Stimulated activated CD4-positive, alpha-beta T cell treated with anti-CD3 and anti-CD28 coated beads, Interleukin-12 subunit alpha, Interleukin-12 subunit beta, amount 100 ng/mL, for 24 hours (primary cell): Measurements from ENCODE around the gene SMTNL1.

Source experiments
- DNase-seq, 2 experiments: peaks; one replicate each; pipeline ENCODE4 v3.0.0-alpha.2; 2020; ENCODE audit warnings: low read depth in 2 of 2

The SMTNL1 gene

GRCh38 chr11:57544566-57544965 lies 7.2 kb downstream of the SMTNL1 start:
- no peak for DNase-seq

DNA sequence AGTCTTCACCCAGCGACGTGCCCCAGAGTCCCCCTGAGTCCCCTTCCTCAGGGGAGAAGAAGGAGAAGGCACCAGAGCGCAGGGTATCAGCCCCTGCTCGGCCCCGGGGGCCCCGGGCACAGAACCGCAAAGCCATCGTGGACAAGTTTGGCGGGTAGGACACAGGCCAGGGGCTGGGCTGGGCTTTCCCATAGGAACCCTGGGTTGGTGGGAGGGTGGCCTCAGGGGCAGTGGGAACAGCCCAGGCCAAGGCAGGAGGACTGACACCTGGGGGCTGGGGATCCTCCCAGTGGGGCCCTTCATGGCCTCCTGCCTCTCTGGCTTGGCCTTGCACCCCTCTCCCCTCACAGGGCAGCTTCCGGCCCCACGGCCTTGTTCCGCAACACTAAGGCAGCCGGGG lies 8.5 kb downstream of the SMTNL1 start:
- no peak for DNase-seq

DNA sequence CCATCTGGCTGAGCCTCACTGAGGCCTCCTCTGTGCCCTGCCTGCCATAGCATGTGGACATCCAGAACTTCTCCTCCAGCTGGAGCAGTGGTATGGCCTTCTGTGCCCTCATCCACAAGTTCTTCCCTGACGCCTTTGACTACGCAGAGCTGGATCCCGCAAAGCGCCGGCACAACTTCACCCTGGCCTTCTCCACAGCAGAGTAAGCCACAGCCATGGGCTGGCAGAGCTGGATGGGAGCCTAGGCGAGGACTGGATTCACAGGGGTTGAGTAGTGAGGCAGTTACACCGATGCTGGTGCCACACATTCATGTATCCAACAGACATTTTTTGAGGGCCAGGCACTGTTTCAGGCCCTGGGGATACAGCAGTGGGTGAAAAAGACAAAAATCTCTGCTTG lies 9.1 kb downstream of the SMTNL1 start:
- DNase-seq: no peak

GRCh38 chr11:57546869-57547475 lies 9.6 kb downstream of the SMTNL1 start:
- no peak for DNase-seq

DNA sequence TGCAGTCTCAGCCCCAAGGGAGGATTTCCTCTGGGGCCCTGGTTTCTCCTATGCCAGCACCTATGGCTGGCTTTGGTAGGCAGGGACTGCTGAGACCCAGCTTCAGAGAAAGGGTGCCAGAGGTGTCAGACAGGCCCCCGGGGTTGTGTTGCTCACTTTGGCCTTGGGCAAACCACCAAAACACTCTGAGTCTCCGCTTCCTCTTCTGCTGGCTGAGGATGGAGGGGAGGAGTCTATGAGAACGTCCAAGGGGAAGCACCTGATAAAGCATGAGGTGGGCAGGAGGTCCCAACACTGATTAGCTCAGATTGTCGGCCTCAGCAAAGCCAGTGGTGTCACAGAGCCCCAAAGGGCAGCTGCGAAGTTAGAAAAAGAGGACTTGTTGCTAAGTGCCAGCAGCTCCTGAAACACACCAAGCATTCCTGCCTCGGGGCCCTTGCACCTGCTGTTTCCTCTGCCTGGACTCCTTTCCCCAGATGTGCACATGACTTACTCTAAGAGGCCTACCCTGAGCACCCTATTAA lies 10.5 kb downstream of the SMTNL1 start:
- DNase-seq: no peak

DNA sequence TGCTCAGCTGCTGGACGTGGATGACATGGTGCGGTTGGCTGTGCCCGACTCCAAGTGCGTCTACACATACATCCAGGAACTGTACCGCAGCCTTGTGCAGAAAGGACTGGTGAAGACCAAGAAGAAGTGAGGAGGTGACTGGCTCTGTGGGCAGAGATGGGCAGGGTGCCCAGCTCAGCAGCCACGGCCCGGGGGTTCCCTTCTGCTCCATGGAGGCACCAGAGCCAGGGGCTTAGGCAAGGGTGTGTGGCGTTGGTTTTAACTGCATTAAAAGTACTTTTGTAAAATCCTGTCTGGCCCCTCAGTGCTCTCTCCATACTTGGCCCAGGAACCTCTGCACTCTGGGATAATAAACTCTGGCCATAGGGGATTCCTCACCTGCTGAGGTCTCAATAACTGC lies 12.6 kb downstream of the SMTNL1 start:
- DNase-seq: no peak

- no peak for DNase-seq
Measured at GRCh38 chr11:57551941-57552340, 14.5 kb downstream of the SMTNL1 start.

GRCh38 chr11:57552479-57552878 lies 15.1 kb downstream of the SMTNL1 start:
- DNase-seq: no peak

DNA sequence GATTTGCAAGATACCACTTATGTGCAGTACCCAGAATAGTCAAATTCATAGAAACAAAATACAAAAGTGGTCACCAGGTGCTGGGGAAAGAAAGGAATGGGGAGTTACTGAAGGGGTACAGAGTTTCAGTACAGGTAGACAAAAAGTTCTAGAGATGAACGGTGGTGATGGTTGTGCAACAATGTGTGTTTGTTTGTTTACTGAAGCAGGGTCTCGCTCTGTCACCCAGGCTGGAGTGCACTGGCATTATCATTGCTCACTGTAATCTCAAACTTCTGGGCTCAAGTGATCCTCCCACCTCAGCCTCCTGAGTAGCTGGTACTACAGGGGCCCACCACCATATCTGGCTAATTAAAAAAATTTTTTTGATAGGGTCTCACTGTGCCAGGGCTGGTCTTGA lies 18.0 kb downstream of the SMTNL1 start:
- DNase-seq: no peak

GRCh38 chr11:57556041-57556440 lies 18.6 kb downstream of the SMTNL1 start:
- no peak for DNase-seq

DNA sequence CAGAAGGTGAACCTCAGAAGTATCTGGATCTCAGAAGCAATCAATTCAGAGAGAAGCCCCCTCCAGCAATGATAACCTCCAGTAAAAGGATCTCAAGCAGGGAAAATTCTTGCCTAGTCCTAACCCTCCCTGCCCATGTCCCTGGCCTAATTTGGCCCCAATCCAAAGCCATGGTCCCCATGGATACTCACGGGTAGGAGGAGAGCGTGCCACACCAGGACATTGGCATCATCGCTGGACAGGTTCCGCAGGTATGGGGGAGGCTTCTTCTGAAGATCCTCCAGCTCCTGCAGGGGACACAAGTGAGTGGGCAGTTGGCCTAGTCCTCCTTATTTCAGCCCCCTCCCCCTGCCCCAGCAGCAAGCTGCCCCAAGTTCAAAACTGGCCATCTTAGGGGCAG lies 22.8 kb downstream of the SMTNL1 start:
- DNase-seq: no peak

DNA sequence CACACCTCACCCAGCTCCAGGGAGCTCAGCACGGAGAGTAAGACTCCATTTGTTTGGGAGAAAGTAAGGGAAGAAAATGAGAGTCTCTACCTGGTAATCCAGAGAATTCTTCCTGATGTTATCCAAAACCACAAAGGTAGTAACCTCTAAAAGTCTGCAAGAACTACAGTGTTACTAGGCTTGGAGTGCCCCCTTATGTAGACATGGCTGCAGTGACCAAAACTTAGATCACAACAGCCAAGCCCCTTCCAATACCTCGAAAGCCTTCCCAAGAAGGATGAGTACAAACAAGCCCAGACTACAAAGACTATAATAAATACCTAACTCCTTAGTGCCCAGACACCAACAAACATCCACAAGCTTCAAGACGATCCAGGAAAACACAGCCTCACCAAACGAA lies 25.2 kb downstream of the SMTNL1 start:
- no peak for DNase-seq

DNA sequence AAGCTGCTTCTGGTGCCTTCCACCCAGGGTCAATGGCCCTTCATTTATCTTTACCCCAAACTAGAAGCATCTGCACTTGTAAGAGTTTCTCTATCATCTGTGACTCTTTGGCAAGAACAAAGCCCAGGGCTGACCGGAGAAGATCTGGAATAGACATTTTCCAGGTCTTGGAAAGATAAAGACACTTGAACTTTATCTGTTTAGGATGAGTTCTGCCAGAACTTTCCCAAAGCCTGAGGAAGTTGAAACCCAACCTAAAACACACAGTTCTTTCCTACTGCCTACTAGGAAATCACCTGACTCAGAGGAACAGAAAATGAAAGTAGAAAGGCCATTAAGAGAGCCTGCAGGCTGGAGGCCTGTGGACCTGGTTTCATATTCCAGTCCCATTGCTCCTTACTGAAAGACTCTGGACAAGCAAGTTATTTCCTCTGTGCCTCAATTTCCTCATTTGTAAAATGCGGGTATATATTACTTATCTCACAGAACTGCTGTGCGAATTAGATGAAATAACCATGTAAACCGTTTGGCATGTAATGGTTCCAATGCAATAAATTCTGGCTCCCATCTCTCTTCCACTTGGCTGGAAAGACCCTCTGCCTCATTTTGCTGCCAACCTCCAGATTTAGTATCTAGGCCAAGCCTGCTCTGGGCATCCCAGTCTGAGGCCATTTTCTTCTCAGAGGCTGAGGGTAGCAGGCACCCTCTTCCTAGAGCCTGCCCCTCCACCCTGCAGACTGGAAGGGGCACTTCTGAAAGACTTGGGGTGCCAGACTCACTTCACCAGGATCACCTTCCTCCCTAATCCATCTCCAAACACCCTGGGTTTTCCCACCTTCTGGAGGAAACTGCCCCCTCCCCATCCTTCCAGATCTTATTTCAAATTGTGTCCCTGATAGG lies 28.9 kb downstream of the SMTNL1 start:
- DNase-seq: no peak

DNA sequence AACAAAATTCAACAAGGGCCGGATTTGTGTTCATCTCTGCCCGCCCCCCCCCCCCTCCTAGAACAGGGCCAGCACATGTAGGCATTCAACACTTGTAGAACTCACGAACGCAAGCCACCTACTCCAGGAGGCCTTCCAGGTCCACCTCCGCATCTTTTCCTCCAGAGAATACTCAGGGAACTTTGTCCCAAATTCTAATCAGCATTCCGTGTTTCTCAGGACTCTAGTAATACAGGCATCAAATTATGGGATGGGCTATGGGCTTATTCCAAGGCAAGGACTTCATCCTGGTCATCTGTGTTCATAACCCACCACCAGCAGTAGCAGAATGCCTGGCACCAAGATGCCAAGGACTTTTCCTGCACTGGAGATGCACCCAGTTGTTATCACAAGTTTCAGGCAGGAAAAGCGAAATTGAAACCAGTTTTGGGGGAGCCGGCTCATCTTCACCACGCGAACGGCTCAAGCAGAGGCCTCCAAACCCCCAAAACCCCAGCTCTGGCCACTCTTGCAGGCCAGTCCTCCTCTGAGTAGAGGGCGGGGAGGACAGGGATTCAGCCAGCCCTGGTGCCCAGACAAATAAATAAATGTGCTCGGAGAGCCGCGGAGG lies 29.6 kb downstream of the SMTNL1 start:
- no peak for DNase-seq

- DNase-seq: peak; percentile 41 to 50
Measured at GRCh38 chr11:57567515-57568329, 30.3 kb downstream of the SMTNL1 start, which contains the start of gene UBE2L6. Gene UBE2L6 (minus strand): TSS chr11:57567672. CDS start chr11:57567611, 61 bp downstream.

DNA sequence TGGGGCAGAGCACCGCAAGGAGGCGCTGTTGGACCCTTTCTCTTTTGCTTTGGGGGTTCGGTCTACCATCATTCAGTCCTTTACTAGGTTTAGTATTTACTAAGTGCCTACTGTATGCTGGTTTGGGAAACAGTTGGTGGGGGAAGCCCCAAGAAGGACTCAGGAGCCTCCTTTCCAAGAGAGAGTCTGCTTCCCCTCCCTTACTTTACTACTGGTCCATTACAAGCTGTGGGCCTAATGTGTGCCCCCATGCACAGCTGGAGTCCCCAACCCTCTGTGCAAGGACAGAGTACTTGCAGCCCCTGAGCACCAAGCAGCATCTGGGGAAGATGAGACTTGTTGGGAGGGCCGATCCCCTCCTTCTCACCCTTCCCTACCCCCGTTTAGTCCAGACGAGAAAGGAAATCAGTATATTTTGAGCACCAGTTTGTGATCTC lies 31.0 kb downstream of the SMTNL1 start:
- DNase-seq: peak; percentile 76 to 90

GRCh38 chr11:57571606-57572005 lies 34.2 kb downstream of the SMTNL1 start:
- no peak for DNase-seq

- no peak for DNase-seq
Measured at GRCh38 chr11:57574061-57574460, 36.7 kb downstream of the SMTNL1 start.

GRCh38 chr11:57584341-57584740 lies 46.9 kb downstream of the SMTNL1 start:
- DNase-seq: no peak

DNA sequence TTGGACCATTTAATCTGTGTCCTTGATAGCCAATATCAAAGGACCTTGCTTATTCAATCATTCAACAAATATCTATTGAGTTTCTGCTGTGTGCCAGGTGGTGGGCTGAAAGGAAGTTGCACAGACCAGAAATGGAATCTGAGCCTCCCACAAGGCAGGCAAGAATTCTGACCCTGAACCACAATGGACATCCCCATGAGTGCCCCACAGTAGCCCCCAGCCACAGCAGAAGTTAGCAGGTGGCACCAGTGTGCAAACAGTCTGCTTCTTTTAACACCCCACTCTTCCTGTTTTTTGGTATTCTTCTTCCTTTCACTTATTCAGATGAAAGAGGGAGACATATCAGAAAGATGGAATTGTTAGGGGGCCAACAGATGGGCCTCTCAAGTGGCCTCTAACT lies 47.9 kb downstream of the SMTNL1 start:
- no peak for DNase-seq

- DNase-seq: no peak
Measured at GRCh38 chr11:57586711-57587245, 49.4 kb downstream of the SMTNL1 start.
